HepG2 (cell line): ENCODE measurements around the gene CA6. TPM values are rescaled to one million over a fixed set of nuclear protein-coding genes. Genes with fewer than 3 reads are reported as not detected.

ENCODE experiments used
- ATAC-seq: fragments of 200-7000 bp; cut with Tn5 transposase; 3 replicates; pipeline ENCODE4 v1.9.1; 2020; ENCODE audit warnings: mild to moderate bottlenecking, moderate library complexity
- BruUV-seq: library from RNA; stranded (reverse); fragments of 400-500 nt; replicated peaks from 2 replicates; lab custom pipeline; 2021; lab: Mats Ljungman, UMichigan
- CTCF ChIA-PET: fragments of 300-600 bp; formaldehyde crosslinking; extraction: SDS; loops from one replicate; lab custom pipeline; 2021; ENCODE audit warnings: low total read pairs, inconsistent platforms, low intra/inter-chr PET ratio; lab: Yijun Ruan, JAX
- POLR2A ChIA-PET: fragments of 350-600 bp; sonication (Branson Sonifier 250); formaldehyde crosslinking; loops from one replicate; lab custom pipeline; 2020; ENCODE audit warnings: antibody characterized with exemption, inconsistent platforms; lab: Yijun Ruan, JAX
- DNase-seq: peaks from one replicate; pipeline ENCODE4 v3.0.0-alpha.2; 2015; ENCODE audit warnings: low spot score
- FAIRE-seq: peaks from 3 replicates; lab custom pipeline; 2011; peaks lifted over from hg19 to GRCh38; lab: Jason Lieb, UNC
- H2AFZ ChIP-seq: one replicate; pipeline ENCODE4 v1.6.1; 2011; ENCODE audit warnings: low read length, inconsistent platforms
- H3K27ac ChIP-seq: fragments of 300-600 bp; 3 replicates; pipeline ENCODE4 v1.8.0; 2011; ENCODE audit warnings: mixed run types, mild to moderate bottlenecking, mixed read lengths, low read length, inconsistent platforms; ENCODE audit not compliant: insufficient read depth; ENCODE audit errors: extremely low read length
- H3K27me3 ChIP-seq, 2 experiments: fragments of 200-600 bp in 1 of 2; 2 replicates in 1 of 2; 3 replicates in 1 of 2; pipeline versions ENCODE4 v1.6.0 to v1.8.0; 2011; ENCODE audit warnings: low read length in 2 of 2, mild to moderate bottlenecking in 2 of 2, moderate library complexity in 2 of 2, inconsistent platforms in 1 of 2; ENCODE audit not compliant: insufficient read depth in 2 of 2, control insufficient read depth in 1 of 2
- H3K36me3 ChIP-seq, 2 experiments: fragments of 200-600 bp in 1 of 2; replicated peaks in 1 of 2; 2 replicates in 1 of 2; 3 replicates in 1 of 2; pipeline versions ENCODE4 v1.5.1 to v1.8.0; 2011; ENCODE audit warnings: low read length in 2 of 2, inconsistent platforms in 1 of 2; ENCODE audit not compliant: insufficient read depth in 2 of 2, control insufficient read depth in 1 of 2
- H3K4me1 ChIP-seq: 2 replicates; pipeline ENCODE4 v1.5.1; 2012; ENCODE audit warnings: low read length, inconsistent platforms; ENCODE audit not compliant: insufficient read depth
- H3K4me2 ChIP-seq: 2 replicates; pipeline ENCODE4 v1.6.0; 2011; ENCODE audit warnings: low read depth, low read length, inconsistent platforms
- H3K4me3 ChIP-seq, 3 experiments: fragments of 200-600 bp in 1 of 3; sonication (generic), shearing (Covaris generic) in 1 of 3; replicated peaks in 1 of 3; 2 replicates each; pipeline ENCODE4 v1.5.1; 2011 to 2016; ENCODE audit warnings: low read length in 3 of 3, inconsistent platforms in 2 of 3, low read depth in 2 of 3, mild to moderate bottlenecking in 2 of 3, control low read depth in 1 of 3, mixed read lengths in 1 of 3; ENCODE audit not compliant: insufficient read depth in 1 of 3
- H3K79me2 ChIP-seq: one replicate; pipeline ENCODE4 v1.6.1; 2011; ENCODE audit warnings: low read length, inconsistent platforms; ENCODE audit not compliant: insufficient read depth
- H3K9ac ChIP-seq: 2 replicates; pipeline ENCODE4 v1.6.0; 2011; ENCODE audit warnings: mild to moderate bottlenecking, low read depth, low read length, inconsistent platforms; ENCODE audit not compliant: insufficient read depth
- H3K9me3 ChIP-seq: 2 replicates; pipeline ENCODE4 v1.5.1; 2012; ENCODE audit warnings: mild to moderate bottlenecking, low read length
- H4K20me1 ChIP-seq: 2 replicates; pipeline ENCODE4 v1.6.0; 2011; ENCODE audit warnings: inconsistent platforms, mild to moderate bottlenecking, low read length, moderate library complexity; ENCODE audit not compliant: insufficient read depth
- ADNP ChIP-seq: sonication (generic); formaldehyde crosslinking; IDR thresholded peaks from 2 replicates; pipeline ENCODE4 v1.4.0; 2020; ENCODE audit warnings: missing genetic modification reagents
- CBFB ChIP-seq: sonication (generic); formaldehyde crosslinking; IDR thresholded peaks from 2 replicates; pipeline ENCODE4 v1.4.0; 2020; ENCODE audit warnings: missing genetic modification reagents
- CHD2 ChIP-seq: IDR thresholded peaks from 2 replicates; pipeline ENCODE4 v1.6.1; 2011; ENCODE audit warnings: low read depth, low read length, improper control_type of control experiment
- GABPA ChIP-seq, 2 experiments: IDR thresholded peaks; 2 replicates each; pipeline ENCODE4 v1.6.1; 2011 to 2016; ENCODE audit warnings: low read depth in 2 of 2, low read length in 1 of 2, missing biosample characterization in 1 of 2, missing genetic modification characterization in 1 of 2
- KDM2A ChIP-seq: sonication (generic); formaldehyde crosslinking; IDR thresholded peaks from 2 replicates; pipeline ENCODE4 v1.4.0; 2020; ENCODE audit warnings: low read depth, missing genetic modification reagents, borderline replicate concordance
- MIER2 ChIP-seq: IDR thresholded peaks from 2 replicates; pipeline ENCODE4 v1.6.1; 2016; ENCODE audit warnings: missing biosample characterization, missing genetic modification reagents
- SALL1 ChIP-seq: sonication (generic); formaldehyde crosslinking; IDR thresholded peaks from 2 replicates; pipeline ENCODE4 v1.8.0; 2022; ENCODE audit warnings: mild to moderate bottlenecking, missing genetic modification reagents
- SOX5 ChIP-seq: IDR thresholded peaks from 2 replicates; pipeline ENCODE4 v1.6.1; 2016; ENCODE audit warnings: borderline replicate concordance
- SOX6 ChIP-seq, 2 experiments: fragments of 450-650 bp in 1 of 2; sonication (generic) in 1 of 2; formaldehyde crosslinking in 1 of 2; IDR thresholded peaks; 2 replicates each; pipeline versions ENCODE4 v1.4.0 to v1.6.1; 2017 to 2020; ENCODE audit warnings: antibody characterized with exemption in 1 of 2, mild to moderate bottlenecking in 1 of 2, missing genetic modification reagents in 1 of 2
- THRA ChIP-seq: sonication (generic); formaldehyde crosslinking; IDR thresholded peaks from 2 replicates; pipeline ENCODE4 v1.4.0; 2020; ENCODE audit warnings: missing genetic modification reagents, borderline replicate concordance
- YY1 ChIP-seq: IDR thresholded peaks from 2 replicates; pipeline ENCODE4 v1.6.1; 2011; ENCODE audit warnings: low read length, low read depth, moderate library complexity, mild to moderate bottlenecking; ENCODE audit not compliant: insufficient read depth, insufficient replicate concordance
- ZFAT ChIP-seq: sonication (generic); formaldehyde crosslinking; conservative IDR thresholded peaks from 2 replicates; pipeline ENCODE4 v1.8.1; 2023; ENCODE audit warnings: missing genetic modification reagents, inconsistent platforms
- ZFX ChIP-seq: sonication (generic); formaldehyde crosslinking; IDR thresholded peaks from 2 replicates; pipeline ENCODE4 v1.4.0; 2020; ENCODE audit warnings: mild to moderate bottlenecking, low read depth, missing genetic modification reagents, moderate library complexity
- ZNF17 ChIP-seq: sonication (generic); formaldehyde crosslinking; IDR thresholded peaks from 2 replicates; pipeline ENCODE4 v1.5.0; 2020; ENCODE audit warnings: mild to moderate bottlenecking, missing genetic modification reagents
- ZNF207 ChIP-seq: fragments of 450-650 bp; IDR thresholded peaks from 2 replicates; pipeline ENCODE4 v1.6.1; 2016; ENCODE audit warnings: antibody characterized with exemption, borderline replicate concordance
- ZNF343 ChIP-seq: sonication (generic); formaldehyde crosslinking; IDR thresholded peaks from 2 replicates; pipeline ENCODE4 v1.4.0; 2020; ENCODE audit warnings: mild to moderate bottlenecking, missing genetic modification reagents
- ZNF383 ChIP-seq: sonication (generic); formaldehyde crosslinking; IDR thresholded peaks from 2 replicates; pipeline ENCODE4 v1.4.0; 2020; ENCODE audit warnings: missing genetic modification reagents, mild to moderate bottlenecking, borderline replicate concordance
- ZNF879 ChIP-seq: sonication (generic); formaldehyde crosslinking; IDR thresholded peaks from 2 replicates; pipeline ENCODE4 v1.8.1; 2023; ENCODE audit warnings: missing genetic modification reagents
- WGBS: methylation state at CpG from one replicate; pipeline ENCODE4 v1.1.6; 2017; ENCODE audit warnings: low lambda C conversion rate; 5-methylcytosine and 5-hydroxymethylcytosine counted together
- in situ Hi-C: cut with HindIII; loops from 2 replicates; pipeline ENCODE4 v1.10.0; 2017; ENCODE audit warnings: low pct_unique_long_range_greater_than_20kb; ENCODE audit not compliant: extremely low pct_ligation_motif_present
- intact Hi-C: fragments of 100-400 bp; cut with micrococcal nuclease; formaldehyde crosslinking; loops from one replicate; pipeline ENCODE4 v1.10.0; 2022; ENCODE audit not compliant: unreplicated experiment
- polyA plus RNA-seq, 8 experiments: library from polyadenylated mRNA; depleted of rRNA in 3 of 8; stranded (reverse) in 7 of 8; unstranded in 1 of 8; fragments of >200 nt; fragmentation: Illumina TruSeq in 4 of 8; extraction: Trizol in 4 of 8; gene quantifications; 2 replicates each; pipeline versions ENCODE4 v1.2.1 to v1.2.3, GENCODE V29; 2011 to 2016; ENCODE audit warnings: low read depth in 4 of 8, missing spikeins in 1 of 8, mixed read lengths in 1 of 8; ENCODE audit not compliant: insufficient read depth in 1 of 8
- total RNA-seq, 5 experiments: library from RNA; depleted of rRNA; stranded (reverse); fragments of >200 nt; fragmentation: Illumina TruSeq; extraction: Trizol; gene quantifications; 2 replicates each; pipeline ENCODE4 v1.2.3, GENCODE V29; 2016; ENCODE audit warnings: low read depth in 1 of 5
- TF ChIP-seq, protein P1 (sequence below): sonication (generic); formaldehyde crosslinking; IDR thresholded peaks from 2 replicates; pipeline ENCODE4 v1.5.1; 2020; ENCODE audit warnings: missing genetic modification reagents, mild to moderate bottlenecking, borderline replicate concordance

Gene CA6
- total and polyA plus RNA-seq, 2 of the 13 experiments (the other 11 are each of a cell fraction or from before 2014, with no cell fraction given), result not detected

DNA sequence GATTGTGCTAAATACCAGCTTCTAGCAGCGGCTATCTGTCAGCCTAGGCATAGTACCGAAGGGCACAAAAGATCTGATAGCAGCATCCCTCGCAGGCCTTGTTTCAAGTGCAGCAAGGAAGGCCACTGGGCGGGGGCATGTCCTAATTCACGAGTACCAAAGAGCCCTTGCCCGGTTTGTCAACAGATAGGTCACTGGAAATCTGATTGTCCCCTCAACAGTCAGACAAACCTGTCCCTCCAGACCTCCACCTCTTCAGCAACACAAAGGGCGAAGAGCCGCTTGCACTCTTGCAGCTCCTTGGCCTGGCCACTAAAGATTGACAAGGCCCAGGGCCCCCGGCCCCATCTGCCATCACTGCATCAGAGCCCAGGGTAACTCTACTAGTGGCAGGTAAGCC is 22.7 kb upstream of the CA6 start:
- 43% methylated on average over 8 of the region's 9 CpGs for WGBS
- FAIRE-seq, result no peak
- DNase-seq, result no peak
- intact Hi-C loops, result no loop called here
- Histone ChIP-seq H2AFZ (no peak overlapping the region), H3K9me3 (no peaks in the 10 kb centered on the region), H3K27ac (no peak overlapping the region), H3K4me3 (no peak overlapping the region), H3K27me3 (peaks cover 3 to 60% of the 10 kb centered on the region in 2 experiments; a peak in 4 of 5 replicates), H4K20me1 (no peaks in the 10 kb centered on the region), H3K36me3 (no peaks in the 10 kb centered on the region), H3K9ac (no peak overlapping the region), H3K79me2 (no peaks in the 10 kb centered on the region), H3K4me2 (no peak overlapping the region), H3K4me1 (peaks cover 18% of the 10 kb centered on the region)
- CTCF ChIA-PET, result no interaction called here
- in situ Hi-C loops, result loop anchor here (5.0 kb wide), 1 partner anchor 64 kb away; no protein-coding TSS in a partner anchor
- ATAC-seq, result no peak
- TF ChIP-seq ZNF207 (no peak), CHD2 (no peak), ZFX (CRISPR knock-in tag) (no peak), MIER2 (CRISPR knock-in tag) (no peak), ZNF879 (CRISPR knock-in tag) (no peak)
- POLR2A ChIA-PET, result no interaction called here
- BruUV-seq, result no TSS peak

DNA sequence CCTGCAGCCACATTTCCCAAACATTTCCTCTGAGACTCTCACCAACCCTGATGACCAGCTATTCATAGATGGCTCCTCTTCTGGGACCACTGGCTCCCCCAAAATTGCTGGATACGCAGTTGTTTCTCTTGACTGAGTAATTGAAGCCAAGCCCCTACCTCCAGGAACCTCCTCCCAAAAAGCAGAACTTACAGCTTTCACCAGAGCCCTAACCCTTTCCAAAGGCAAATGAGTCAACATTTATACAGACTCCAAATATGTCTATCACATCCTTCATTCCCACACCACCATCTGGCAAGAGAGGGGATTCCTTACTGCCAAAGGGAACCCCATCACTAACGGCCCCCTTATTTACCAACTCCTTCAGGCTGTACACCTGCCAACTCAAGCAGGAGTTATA is 20.3 kb upstream of the CA6 start:
- 17% methylated on average over 2 of the region's 2 CpGs for WGBS
- intact Hi-C loops, result no loop called here
- ChIA-PET POLR2A (no interaction called here), CTCF (no interaction called here)
- Histone ChIP-seq H3K79me2 (no peaks in the 10 kb centered on the region), H3K36me3 (no peaks in the 10 kb centered on the region), H3K27me3 (peaks cover 3 to 60% of the 10 kb centered on the region in 2 experiments; a peak in 4 of 5 replicates), H4K20me1 (no peaks in the 10 kb centered on the region), H2AFZ (no peak overlapping the region), H3K27ac (no peak overlapping the region), H3K4me3 (no peak overlapping the region), H3K9ac (no peak overlapping the region), H3K4me2 (no peak overlapping the region), H3K4me1 (peaks cover 8% of the 10 kb centered on the region; the same call in 1 of the 2 replicates), H3K9me3 (no peaks in the 10 kb centered on the region)
- no peak for DNase-seq
- BruUV-seq, result no TSS peak
- in situ Hi-C loops, result no loop called here
- no peak for ATAC-seq
- no peak for FAIRE-seq
- TF ChIP-seq ZNF343 (CRISPR knock-in tag), result no peak
- TF ChIP-seq SALL1 (CRISPR knock-in tag), result no peak
- TF ChIP-seq CBFB, result no peak
- no peak for TF ChIP-seq ZNF383 (CRISPR knock-in tag)
- no peak for TF ChIP-seq ZNF17
- TF ChIP-seq KDM2A (CRISPR knock-in tag), result no peak
- no peak for TF ChIP-seq THRA (CRISPR knock-in tag)
- TF ChIP-seq YY1, result no peak
- TF ChIP-seq ADNP (CRISPR knock-in tag), result no peak
- no peak for TF ChIP-seq SOX6 (IDR thresholded peaks at IDR 0.05)
- TF ChIP-seq SOX6 (CRISPR knock-in tag; IDR thresholded peaks at IDR 0.05), result no peak
- TF ChIP-seq GABPA (IDR thresholded peaks at IDR 0.05; ENCODE audit: low read depth, low read length), result no peak
- TF ChIP-seq GABPA (CRISPR knock-in tag; IDR thresholded peaks at IDR 0.05; ENCODE audit: low read depth), result no peak
- TF ChIP-seq SOX5, result no peak
- TF ChIP-seq, protein P1, sequence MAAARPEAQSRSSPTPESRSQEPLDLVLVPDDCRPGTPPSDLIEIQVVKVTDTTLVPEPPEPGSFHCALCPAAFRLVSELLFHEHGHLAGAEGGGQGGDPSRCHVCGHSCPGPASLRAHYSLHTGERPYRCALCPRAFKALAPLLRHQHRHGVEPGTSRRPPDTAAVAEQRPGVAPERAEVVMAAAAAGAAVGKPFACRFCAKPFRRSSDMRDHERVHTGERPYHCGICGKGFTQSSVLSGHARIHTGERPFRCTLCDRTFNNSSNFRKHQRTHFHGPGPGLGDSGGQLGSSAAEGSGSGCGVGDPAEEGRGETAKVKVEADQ (CRISPR knock-in tag), result no peak
- TF ChIP-seq ZFAT (CRISPR knock-in tag), result no peak
